ENCODE measurements around the gene ABHD10.

DNA sequence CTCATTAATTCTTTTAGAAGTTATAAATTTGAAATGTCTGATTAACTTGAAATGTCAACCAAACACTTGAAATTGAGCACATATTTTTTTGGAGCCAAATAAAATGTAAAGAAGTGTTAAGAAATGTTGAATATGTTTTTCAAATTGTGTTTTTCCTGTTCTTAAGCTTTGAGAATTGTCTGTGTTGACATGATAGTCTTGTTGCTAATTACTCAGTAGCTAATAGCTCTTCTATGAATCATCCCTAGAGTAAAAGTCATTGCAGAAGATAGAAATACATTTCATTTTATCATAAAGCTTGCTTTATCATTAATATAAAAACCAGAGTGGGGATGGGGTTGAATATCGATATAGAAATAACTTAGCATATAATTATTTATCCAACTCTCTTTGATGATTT is 41.9 kb upstream of the ABHD10 start:
- TF ChIP-seq, protein P1, sequence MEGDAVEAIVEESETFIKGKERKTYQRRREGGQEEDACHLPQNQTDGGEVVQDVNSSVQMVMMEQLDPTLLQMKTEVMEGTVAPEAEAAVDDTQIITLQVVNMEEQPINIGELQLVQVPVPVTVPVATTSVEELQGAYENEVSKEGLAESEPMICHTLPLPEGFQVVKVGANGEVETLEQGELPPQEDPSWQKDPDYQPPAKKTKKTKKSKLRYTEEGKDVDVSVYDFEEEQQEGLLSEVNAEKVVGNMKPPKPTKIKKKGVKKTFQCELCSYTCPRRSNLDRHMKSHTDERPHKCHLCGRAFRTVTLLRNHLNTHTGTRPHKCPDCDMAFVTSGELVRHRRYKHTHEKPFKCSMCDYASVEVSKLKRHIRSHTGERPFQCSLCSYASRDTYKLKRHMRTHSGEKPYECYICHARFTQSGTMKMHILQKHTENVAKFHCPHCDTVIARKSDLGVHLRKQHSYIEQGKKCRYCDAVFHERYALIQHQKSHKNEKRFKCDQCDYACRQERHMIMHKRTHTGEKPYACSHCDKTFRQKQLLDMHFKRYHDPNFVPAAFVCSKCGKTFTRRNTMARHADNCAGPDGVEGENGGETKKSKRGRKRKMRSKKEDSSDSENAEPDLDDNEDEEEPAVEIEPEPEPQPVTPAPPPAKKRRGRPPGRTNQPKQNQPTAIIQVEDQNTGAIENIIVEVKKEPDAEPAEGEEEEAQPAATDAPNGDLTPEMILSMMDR (conservative IDR thresholded peaks at IDR 0.05): no peak
- TF ChIP-seq EZH2 (IDR thresholded peaks at IDR 0.05; ENCODE audit: low read depth): no peak
